H9 (cell line): Measurements from ENCODE around the gene ITGAX. TPM values are rescaled to one million over a fixed set of nuclear protein-coding genes. Genes with fewer than 3 reads are reported as not detected.

Experiments
- DNase-seq: peaks from one replicate; pipeline ENCODE4 v3.0.0-alpha.2; 2017
- H2AFZ ChIP-seq: one replicate; pipeline ENCODE4 v1.6.1; 2013; ENCODE audit warnings: mild to moderate bottlenecking, low read length, control low read depth, moderate library complexity
- H2AK5ac ChIP-seq: 2 replicates; pipeline ENCODE4 v1.6.1; 2013; ENCODE audit warnings: low read length, control low read depth, mixed read lengths; ENCODE audit not compliant: insufficient read length
- H2BK120ac ChIP-seq: one replicate; pipeline ENCODE4 v1.6.1; 2013; ENCODE audit warnings: low read depth, mild to moderate bottlenecking, low read length, control low read depth, inconsistent platforms; ENCODE audit not compliant: poor library complexity, severe bottlenecking
- H2BK12ac ChIP-seq: 2 replicates; pipeline ENCODE4 v1.6.1; 2013; ENCODE audit warnings: low read length, control low read depth, mixed read lengths, low read depth; ENCODE audit not compliant: insufficient read length
- H2BK15ac ChIP-seq: 2 replicates; pipeline ENCODE4 v1.6.1; 2013; ENCODE audit warnings: low read depth, low read length, control low read depth
- H2BK20ac ChIP-seq: one replicate; pipeline ENCODE4 v1.6.1; 2013; ENCODE audit warnings: low read depth, mild to moderate bottlenecking, low read length, control low read depth, inconsistent platforms; ENCODE audit not compliant: poor library complexity, severe bottlenecking
- H2BK5ac ChIP-seq: 2 replicates; pipeline ENCODE4 v1.6.1; 2013; ENCODE audit warnings: low read length, control low read depth, mixed read lengths; ENCODE audit not compliant: insufficient read length
- H3K14ac ChIP-seq: 2 replicates; pipeline ENCODE4 v1.6.1; 2013; ENCODE audit warnings: low read length, control low read depth; ENCODE audit not compliant: insufficient read depth
- H3K18ac ChIP-seq: 2 replicates; pipeline ENCODE4 v1.6.1; 2013; ENCODE audit warnings: low read depth, mild to moderate bottlenecking, mixed read lengths, low read length, control low read depth; ENCODE audit not compliant: insufficient read length
- H3K23ac ChIP-seq: 2 replicates; pipeline ENCODE4 v1.6.1; 2013; ENCODE audit warnings: low read length, control low read depth, mixed read lengths, low read depth; ENCODE audit not compliant: insufficient read length
- H3K23me2 ChIP-seq: 2 replicates; pipeline ENCODE4 v1.6.1; 2013; ENCODE audit warnings: low read depth, mild to moderate bottlenecking, mixed read lengths, low read length, control low read depth; ENCODE audit not compliant: insufficient read length, poor library complexity, severe bottlenecking
- H3K27ac ChIP-seq: 2 replicates; pipeline ENCODE4 v1.5.1; 2013; ENCODE audit warnings: low read length, control low read depth, mixed read lengths, low read depth; ENCODE audit not compliant: insufficient read length
- H3K27me3 ChIP-seq: 2 replicates; pipeline ENCODE4 v1.6.1; 2013; ENCODE audit warnings: low read length, control low read depth, inconsistent platforms; ENCODE audit not compliant: insufficient read depth
- H3K4ac ChIP-seq: 2 replicates; pipeline ENCODE4 v1.6.1; 2013; ENCODE audit warnings: low read depth, mild to moderate bottlenecking, control low read depth, inconsistent platforms, low read length, moderate library complexity
- H3K4me1 ChIP-seq: 2 replicates; pipeline ENCODE4 v1.6.1; 2013; ENCODE audit warnings: low read length, control low read depth, inconsistent platforms; ENCODE audit not compliant: insufficient read depth
- H3K4me2 ChIP-seq: 2 replicates; pipeline ENCODE4 v1.6.1; 2013; ENCODE audit warnings: low read length, control low read depth, mixed read lengths; ENCODE audit not compliant: insufficient read length, insufficient read depth
- H3K56ac ChIP-seq: 2 replicates; pipeline ENCODE4 v1.6.1; 2013; ENCODE audit warnings: low read depth, mild to moderate bottlenecking, mixed read lengths, low read length, control low read depth; ENCODE audit not compliant: insufficient read length
- H3K79me1 ChIP-seq: 2 replicates; pipeline ENCODE4 v1.6.1; 2013; ENCODE audit warnings: low read depth, mild to moderate bottlenecking, moderate library complexity, low read length, control low read depth, inconsistent platforms; ENCODE audit not compliant: insufficient read depth, poor library complexity, severe bottlenecking
- H3K79me2 ChIP-seq: 2 replicates; pipeline ENCODE4 v1.6.1; 2013; ENCODE audit warnings: low read length, control low read depth, inconsistent platforms; ENCODE audit not compliant: insufficient read depth
- H3K9ac ChIP-seq: 2 replicates; pipeline ENCODE4 v1.6.1; 2013; ENCODE audit warnings: low read length, control low read depth, mixed read lengths; ENCODE audit not compliant: insufficient read length; ENCODE audit errors: extremely low read depth
- H3K9me3 ChIP-seq: one replicate; pipeline ENCODE4 v1.6.1; 2013; ENCODE audit warnings: low read depth, low read length, inconsistent platforms; ENCODE audit not compliant: control insufficient read depth
- H3T11ph ChIP-seq: one replicate; pipeline ENCODE4 v1.6.1; 2013; ENCODE audit warnings: mild to moderate bottlenecking, low read length, control low read depth, inconsistent platforms
- H4K20me1 ChIP-seq: one replicate; pipeline ENCODE4 v1.6.1; 2013; ENCODE audit not compliant: control insufficient read depth, insufficient read length, insufficient read depth
- H4K5ac ChIP-seq: 2 replicates; pipeline ENCODE4 v1.6.1; 2013; ENCODE audit warnings: low read depth, mild to moderate bottlenecking, mixed read lengths, low read length, control low read depth; ENCODE audit not compliant: insufficient read length
- H4K8ac ChIP-seq: replicated peaks from 2 replicates; pipeline ENCODE4 v1.6.1; 2013; ENCODE audit warnings: low read length, control low read depth, mixed read lengths, low read depth; ENCODE audit not compliant: insufficient read length
- H4K91ac ChIP-seq: 2 replicates; pipeline ENCODE4 v1.6.1; 2013; ENCODE audit warnings: low read depth, mild to moderate bottlenecking, moderate library complexity, mixed read lengths, low read length, control low read depth; ENCODE audit not compliant: insufficient read length
- H3K27ac Mint-ChIP-seq, 3 experiments: 2 replicates in 2 of 3; 3 replicates in 1 of 3; pipeline ENCODE4 v1.8.0; 2020 to 2021; ENCODE audit warnings: mixed read lengths in 3 of 3, mild to moderate bottlenecking in 1 of 3, moderate library complexity in 1 of 3
- H3K27me3 Mint-ChIP-seq: 2 replicates; pipeline ENCODE4 v1.8.0; 2021; ENCODE audit warnings: low read depth, mild to moderate bottlenecking, moderate library complexity, mixed read lengths
- H3K36me3 Mint-ChIP-seq, 3 experiments: 2 replicates in 2 of 3; 3 replicates in 1 of 3; pipeline ENCODE4 v1.8.0; 2020 to 2021; ENCODE audit warnings: low read depth in 3 of 3, mixed read lengths in 3 of 3; ENCODE audit not compliant: insufficient read depth in 1 of 3
- H3K4me1 Mint-ChIP-seq, 2 experiments: 2 replicates each; pipeline ENCODE4 v1.8.0; 2020; ENCODE audit warnings: mixed read lengths in 2 of 2
- H3K4me3 Mint-ChIP-seq, 2 experiments: 2 replicates in 1 of 2; 3 replicates in 1 of 2; pipeline ENCODE4 v1.8.0; 2020 to 2021; ENCODE audit warnings: mild to moderate bottlenecking in 2 of 2, mixed read lengths in 2 of 2, moderate library complexity in 1 of 2
- H3K9me3 Mint-ChIP-seq, 2 experiments: 2 replicates in 1 of 2; 3 replicates in 1 of 2; pipeline ENCODE4 v1.8.0; 2020; ENCODE audit warnings: mild to moderate bottlenecking in 2 of 2, mixed read lengths in 2 of 2, moderate library complexity in 1 of 2
- WGBS: extraction: QIAGEN DNeasy Blood & Tissue Kit; methylation state at CpG from one replicate; pipeline ENCODE4 v1.1.7; 2013; ENCODE audit warnings: missing lambda C conversion rate, low lambda C conversion rate, mixed read lengths; ENCODE audit not compliant: insufficient read length; ENCODE audit errors: extremely low coverage; 5-methylcytosine and 5-hydroxymethylcytosine counted together
- total RNA-seq: library from RNA; stranded (reverse); gene quantifications from 2 replicates; pipeline ENCODE4 v1.2.1, GENCODE V29; 2021
- TF ChIP-seq, protein P1 (sequence below): fragments of 200-600 bp; sonication (generic); conservative IDR thresholded peaks from 3 replicates; pipeline ENCODE4 v1.8.0; 2021; ENCODE audit warnings: antibody characterized with exemption, mild to moderate bottlenecking

ITGAX gene
- total RNA-seq, 1 experiment from 2014 or later = 0.28 TPM

DNA sequence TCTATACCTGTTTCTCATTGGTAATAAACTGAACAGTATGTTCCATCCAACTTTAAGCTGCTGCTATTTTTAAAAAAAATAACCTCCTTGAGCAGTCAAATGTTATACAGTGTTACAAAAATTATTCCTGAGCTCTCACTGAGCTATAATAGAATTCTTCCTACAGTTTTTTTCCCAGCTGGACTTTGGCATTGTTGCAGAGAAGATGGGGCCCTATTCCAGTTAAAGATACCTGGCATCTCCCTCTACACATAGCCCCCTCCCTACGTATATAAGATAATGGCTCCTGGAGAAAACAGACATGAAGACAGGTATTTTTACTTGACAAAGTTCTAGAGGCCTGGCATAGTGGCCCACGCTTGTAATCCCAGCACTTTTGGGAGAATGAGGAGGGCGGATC is 74.8 kb downstream of the ITGAX start:
- Histone ChIP-seq H4K91ac (no peak overlapping the region), H3K4me1 (no peaks in the 10 kb centered on the region), H3K4ac (no peak overlapping the region), H3K56ac (no peak overlapping the region), H4K8ac (no peak overlapping the region), H2BK12ac (no peak overlapping the region), H2AFZ (no peak overlapping the region), H3K23ac (no peak overlapping the region), H3K27ac (no peak overlapping the region), H3K18ac (no peak overlapping the region), H3K9ac (no peak overlapping the region), H2BK15ac (no peak overlapping the region), H3K23me2 (no peaks in the 10 kb centered on the region), H3K4me2 (no peak overlapping the region), H4K20me1 (no peaks in the 10 kb centered on the region), H3K9me3 (no peaks in the 10 kb centered on the region), H2BK5ac (no peak overlapping the region), H3K14ac (no peak overlapping the region), H2BK120ac (no peak overlapping the region), H4K5ac (no peak overlapping the region), H3K27me3 (peaks cover 8% of the 10 kb centered on the region; the same call in 1 of the 2 replicates), H3K79me1 (no peaks in the 10 kb centered on the region), H3T11ph (no peak overlapping the region), H2AK5ac (no peak overlapping the region), H3K79me2 (no peaks in the 10 kb centered on the region), H2BK20ac (no peak overlapping the region)
- Mint-ChIP-seq H3K36me3 (no peaks in the 10 kb centered on the region), H3K27me3 (peaks cover 4% of the 10 kb centered on the region; the same call in 1 of the 2 replicates), H3K4me3 (no peak overlapping the region), H3K4me1 (peaks cover 5 to 9% of the 10 kb centered on the region in 2 experiments; a peak in 3 of 4 replicates), H3K9me3 (no peaks in the 10 kb centered on the region; a peak in 1 of 5 replicates), H3K27ac (no peak overlapping the region)
- no peak for DNase-seq
- no CpG with 5 or more reads among the region's 3 CpGs for WGBS
- TF ChIP-seq, protein P1, sequence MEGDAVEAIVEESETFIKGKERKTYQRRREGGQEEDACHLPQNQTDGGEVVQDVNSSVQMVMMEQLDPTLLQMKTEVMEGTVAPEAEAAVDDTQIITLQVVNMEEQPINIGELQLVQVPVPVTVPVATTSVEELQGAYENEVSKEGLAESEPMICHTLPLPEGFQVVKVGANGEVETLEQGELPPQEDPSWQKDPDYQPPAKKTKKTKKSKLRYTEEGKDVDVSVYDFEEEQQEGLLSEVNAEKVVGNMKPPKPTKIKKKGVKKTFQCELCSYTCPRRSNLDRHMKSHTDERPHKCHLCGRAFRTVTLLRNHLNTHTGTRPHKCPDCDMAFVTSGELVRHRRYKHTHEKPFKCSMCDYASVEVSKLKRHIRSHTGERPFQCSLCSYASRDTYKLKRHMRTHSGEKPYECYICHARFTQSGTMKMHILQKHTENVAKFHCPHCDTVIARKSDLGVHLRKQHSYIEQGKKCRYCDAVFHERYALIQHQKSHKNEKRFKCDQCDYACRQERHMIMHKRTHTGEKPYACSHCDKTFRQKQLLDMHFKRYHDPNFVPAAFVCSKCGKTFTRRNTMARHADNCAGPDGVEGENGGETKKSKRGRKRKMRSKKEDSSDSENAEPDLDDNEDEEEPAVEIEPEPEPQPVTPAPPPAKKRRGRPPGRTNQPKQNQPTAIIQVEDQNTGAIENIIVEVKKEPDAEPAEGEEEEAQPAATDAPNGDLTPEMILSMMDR = no peak
